GM23338 (cell line): ENCODE data around the gene RASGRF2. TPM values are rescaled to one million over a fixed set of nuclear protein-coding genes. Genes with fewer than 3 reads are reported as not detected.
A peak's percentile ranks its signal among the peaks of the same experiment; 100 is the strongest.

ENCODE experiments used
- ATAC-seq: fragments of 200-7000 bp; cut with Tn5 transposase; 3 replicates; pipeline ENCODE4 v1.9.1; 2020
- DNase-seq: peaks from one replicate; pipeline ENCODE4 v3.0.0-alpha.2; 2015; ENCODE audit warnings: low spot score
- H2AFZ ChIP-seq: fragments of 200-600 bp; sonication (generic); 2 replicates; pipeline ENCODE4 v1.8.0; 2016; ENCODE audit warnings: antibody characterized with exemption, mild to moderate bottlenecking, moderate library complexity
- H3F3A ChIP-seq: fragments of 200-600 bp; sonication (generic); replicated peaks from 2 replicates; pipeline ENCODE4 v1.8.0; 2017; ENCODE audit warnings: antibody characterized with exemption, mixed run types, low read depth
- H3K27ac ChIP-seq: fragments of 200-600 bp; sonication (generic); 2 replicates; pipeline ENCODE4 v1.6.1; 2016; ENCODE audit warnings: low read depth
- H3K27me3 ChIP-seq: fragments of 200-600 bp; sonication (generic); 2 replicates; pipeline ENCODE4 v1.8.0; 2016; ENCODE audit warnings: mild to moderate bottlenecking, mixed run types, moderate library complexity; ENCODE audit not compliant: insufficient read depth
- H3K36me3 ChIP-seq: fragments of 200-600 bp; sonication (generic); 2 replicates; pipeline ENCODE4 v1.8.0; 2016; ENCODE audit warnings: mild to moderate bottlenecking; ENCODE audit not compliant: insufficient read depth
- H3K4me1 ChIP-seq: fragments of 200-600 bp; sonication (generic); 2 replicates; pipeline ENCODE4 v1.8.0; 2016; ENCODE audit warnings: mild to moderate bottlenecking, moderate library complexity; ENCODE audit not compliant: insufficient read depth
- H3K4me2 ChIP-seq: fragments of 200-600 bp; sonication (generic); 2 replicates; pipeline ENCODE4 v1.7.1; 2017; ENCODE audit warnings: mixed run types
- H3K4me3 ChIP-seq: fragments of 200-600 bp; sonication (generic); 2 replicates; pipeline ENCODE4 v1.6.1; 2016; ENCODE audit warnings: mixed run types
- H3K79me2 ChIP-seq: fragments of 200-600 bp; sonication (generic); replicated peaks from 2 replicates; pipeline ENCODE4 v1.8.0; 2017; ENCODE audit warnings: mild to moderate bottlenecking; ENCODE audit not compliant: insufficient read depth
- H3K9me2 ChIP-seq: fragments of 200-600 bp; sonication (generic); 2 replicates; pipeline ENCODE4 v1.8.0; 2017; ENCODE audit not compliant: insufficient read depth
- H4K20me1 ChIP-seq: fragments of 200-600 bp; sonication (generic); replicated peaks from 2 replicates; pipeline ENCODE4 v1.8.0; 2017; ENCODE audit warnings: mild to moderate bottlenecking; ENCODE audit not compliant: insufficient read depth
- H3K27ac Mint-ChIP-seq: 2 replicates; pipeline ENCODE4 v1.8.0; 2020; ENCODE audit warnings: inconsistent platforms, mild to moderate bottlenecking, moderate library complexity, mixed read lengths
- H3K27me3 Mint-ChIP-seq: 3 replicates; pipeline ENCODE4 v1.8.0; 2022; ENCODE audit warnings: low read depth, mild to moderate bottlenecking, moderate library complexity, mixed read lengths, inconsistent platforms; ENCODE audit not compliant: insufficient read depth, poor library complexity
- H3K36me3 Mint-ChIP-seq: 3 replicates; pipeline ENCODE4 v1.8.0; 2021; ENCODE audit warnings: low read depth, mild to moderate bottlenecking, inconsistent platforms, moderate library complexity, mixed read lengths
- H3K4me1 Mint-ChIP-seq: 3 replicates; pipeline ENCODE4 v1.8.0; 2020; ENCODE audit warnings: mild to moderate bottlenecking, inconsistent platforms, mixed read lengths
- H3K4me3 Mint-ChIP-seq: 3 replicates; pipeline ENCODE4 v1.8.0; 2021; ENCODE audit warnings: moderate library complexity, mild to moderate bottlenecking, inconsistent platforms, mixed read lengths
- H3K9me3 Mint-ChIP-seq: 3 replicates; pipeline ENCODE4 v1.8.0; 2020; ENCODE audit warnings: moderate library complexity, mild to moderate bottlenecking, inconsistent platforms, mixed read lengths
- CREB1 ChIP-seq: fragments of 250-450 bp; sonication (Bioruptor Pico); IDR thresholded peaks from 2 replicates; pipeline ENCODE4 v1.5.0; 2020; ENCODE audit warnings: low read depth, mild to moderate bottlenecking, moderate library complexity
- EZH2phosphoT487 ChIP-seq: fragments of 200-600 bp; sonication (generic); IDR thresholded peaks from one replicate; pipeline ENCODE4 v1.8.1; 2018; ENCODE audit warnings: antibody characterized with exemption; ENCODE audit not compliant: unreplicated experiment
- JUNB ChIP-seq: IDR thresholded peaks from one replicate; pipeline ENCODE4 v1.6.1; 2016; ENCODE audit warnings: antibody characterized with exemption; ENCODE audit not compliant: unreplicated experiment
- NANOG ChIP-seq: IDR thresholded peaks from 2 replicates; pipeline ENCODE4 v1.6.1; 2016; ENCODE audit warnings: antibody characterized with exemption, borderline replicate concordance
- POLR2AphosphoS5 ChIP-seq: IDR thresholded peaks from 2 replicates; pipeline ENCODE4 v1.6.1; 2016; ENCODE audit warnings: antibody characterized with exemption, low read depth
- REST ChIP-seq: IDR thresholded peaks from one replicate; pipeline ENCODE4 v1.6.1; 2018; ENCODE audit warnings: antibody characterized with exemption; ENCODE audit not compliant: unreplicated experiment
- ZNF114 ChIP-seq: fragments of 250-450 bp; sonication (Bioruptor Pico); IDR thresholded peaks from 2 replicates; pipeline ENCODE4 v1.5.0; 2020; ENCODE audit warnings: mild to moderate bottlenecking, moderate library complexity
- ZNF331 ChIP-seq: fragments of 250-450 bp; sonication (Bioruptor Pico); IDR thresholded peaks from 2 replicates; pipeline ENCODE4 v1.5.0; 2020; ENCODE audit warnings: low read depth, mild to moderate bottlenecking, moderate library complexity
- polyA plus RNA-seq: library from polyadenylated mRNA; unstranded; fragments of >200 nt; fragmentation: Nextera tagmentation; extraction: Ambion mirVana; gene quantifications from 2 replicates; pipeline ENCODE4 v1.2.1, GENCODE V29; 2016
- total RNA-seq: library from RNA; depleted of rRNA; stranded (reverse); fragments of >200 nt; shearing (Covaris generic); gene quantifications from 2 replicates; pipeline ENCODE4 v1.2.3, GENCODE V29; 2014
- TF ChIP-seq, protein P1 (sequence below), 2 experiments: fragments of 200-600 bp in 1 of 2; sonication (generic) in 1 of 2; conservative IDR thresholded peaks; 2 replicates each; pipeline versions ENCODE4 v1.5.1 to v1.6.1; 2016 to 2017; ENCODE audit warnings: antibody characterized with exemption in 2 of 2, low read depth in 2 of 2, mild to moderate bottlenecking in 2 of 2, moderate library complexity in 1 of 2

The RASGRF2 gene
- total and polyA plus RNA-seq, 2 experiments from 2014 or later: 5.0 to 19.2 TPM

DNA sequence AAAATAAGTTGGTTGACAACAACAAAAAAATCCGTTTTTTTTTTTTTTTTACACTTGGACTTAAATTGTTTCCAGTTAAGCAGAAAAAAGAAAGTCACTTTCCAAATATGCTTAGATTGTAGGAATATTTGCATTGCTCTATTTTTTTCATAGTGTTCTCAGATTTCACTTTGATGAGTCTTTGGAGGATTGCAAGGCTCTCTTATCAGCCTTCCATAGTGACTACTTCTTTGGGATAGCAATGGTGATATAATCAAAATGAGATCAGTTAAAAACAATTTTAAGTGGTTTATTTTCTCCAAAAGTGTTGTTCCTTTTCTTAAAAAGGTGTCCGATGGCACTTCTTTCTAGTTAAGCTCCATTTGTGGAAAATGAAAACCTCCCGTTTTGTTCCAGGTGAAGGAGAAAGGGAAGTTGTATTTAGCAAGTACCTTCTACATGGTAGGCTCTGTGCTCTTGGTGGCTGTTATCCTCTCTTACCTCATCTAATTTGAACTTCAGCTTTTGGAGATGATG lies 3.9 kb downstream of the RASGRF2 start:
- Histone ChIP-seq H2AFZ (no peak overlapping the region), H3K4me1 (peaks cover 49% of the 10 kb centered on the region), H3K4me2 (peak overlapping the region; percentile 64), H3K27me3 (peaks cover 30% of the 10 kb centered on the region), H3K4me3 (peak overlapping the region; percentile 19; the same call in 1 of the 2 replicates), H3K36me3 (no peaks in the 10 kb centered on the region), H3K27ac (peak overlapping the region; percentile 8; the same call in 1 of the 2 replicates), H3K79me2 (peaks cover 66% of the 10 kb centered on the region), H3K9me2 (no peaks in the 10 kb centered on the region), H4K20me1 (no peaks in the 10 kb centered on the region), H3F3A (peaks cover 7% of the 10 kb centered on the region; the same call in 1 of the 2 replicates)
- DNase-seq (no peak), ATAC-seq (no peak)
- Mint-ChIP-seq H3K27me3 (peaks cover 24% of the 10 kb centered on the region), H3K27ac (no peak overlapping the region), H3K9me3 (peaks cover 5% of the 10 kb centered on the region; the same call in 1 of the 3 replicates), H3K36me3 (peaks cover 5% of the 10 kb centered on the region; the same call in 1 of the 3 replicates), H3K4me3 (no peak overlapping the region), H3K4me1 (peaks cover 45% of the 10 kb centered on the region)
- TF ChIP-seq NANOG: no peak
- TF ChIP-seq ZNF331 (CRISPR knock-in tag): no peak

DNA sequence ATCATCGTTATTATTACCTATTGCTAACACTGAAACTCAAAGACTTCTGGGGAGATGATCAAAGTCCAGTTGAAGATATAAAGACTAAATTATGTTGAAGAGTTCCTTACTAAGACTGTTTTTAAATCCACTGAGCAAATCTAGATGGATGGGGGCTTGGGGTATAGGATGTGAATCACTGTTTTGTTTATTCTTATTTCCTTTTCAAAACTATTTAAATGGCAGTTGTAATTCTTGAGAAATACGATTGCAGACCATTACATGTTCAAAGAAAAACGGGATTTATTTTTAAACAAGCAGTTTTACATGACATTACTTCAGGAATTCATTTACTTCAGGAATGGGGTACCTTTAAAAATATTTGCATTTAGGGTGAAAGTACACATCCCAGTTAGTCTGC lies 4.3 kb downstream of the RASGRF2 start:
- no peak overlapping the region for H2AFZ ChIP-seq
- peaks cover 28% of the 10 kb centered on the region for H3K27me3 ChIP-seq
- peaks cover 66% of the 10 kb centered on the region for H3K79me2 ChIP-seq
- no peak for DNase-seq
- H3K36me3 ChIP-seq: no peaks in the 10 kb centered on the region
- H3K4me1 ChIP-seq: peaks cover 47% of the 10 kb centered on the region
- no peaks in the 10 kb centered on the region for H3K9me2 ChIP-seq
- H3K4me3 Mint-ChIP-seq: no peak overlapping the region
- H4K20me1 ChIP-seq: no peaks in the 10 kb centered on the region
- peaks cover 4% of the 10 kb centered on the region; the same call in 1 of the 2 replicates for H3F3A ChIP-seq
- peak overlapping the region; percentile 8; the same call in 1 of the 2 replicates for H3K27ac ChIP-seq
- H3K9me3 Mint-ChIP-seq: peaks cover 3% of the 10 kb centered on the region; the same call in 1 of the 3 replicates
- no peak for TF ChIP-seq REST
- peak; percentile 19; the same call in 1 of the 2 replicates for TF ChIP-seq NANOG
- H3K4me1 Mint-ChIP-seq: peaks cover 40% of the 10 kb centered on the region
- H3K36me3 Mint-ChIP-seq: peaks cover 3% of the 10 kb centered on the region; the same call in 1 of the 3 replicates
- H3K4me2 ChIP-seq: peak overlapping the region; percentile 64
- no peak overlapping the region for H3K27ac Mint-ChIP-seq
- ATAC-seq: no peak
- peak overlapping the region; percentile 19 for H3K4me3 ChIP-seq
- H3K27me3 Mint-ChIP-seq: peaks cover 21% of the 10 kb centered on the region

- Mint-ChIP-seq H3K9me3 (no peaks in the 10 kb centered on the region), H3K36me3 (no peaks in the 10 kb centered on the region; the same call in 2 of the 3 replicates), H3K4me3 (no peak overlapping the region), H3K27ac (no peak overlapping the region), H3K4me1 (peaks cover 36% of the 10 kb centered on the region), H3K27me3 (peaks cover 17% of the 10 kb centered on the region)
- DNase-seq (no peak), ATAC-seq (no peak)
- Histone ChIP-seq H3K4me3 (peak overlapping the region; percentile 19), H3K9me2 (no peaks in the 10 kb centered on the region), H3K27me3 (peaks cover 24% of the 10 kb centered on the region), H3K4me1 (peaks cover 46% of the 10 kb centered on the region), H3K4me2 (peak overlapping the region; percentile 64), H3F3A (no peaks in the 10 kb centered on the region), H2AFZ (no peak overlapping the region), H3K36me3 (no peaks in the 10 kb centered on the region), H3K27ac (peak overlapping the region; percentile 8; the same call in 1 of the 2 replicates), H3K79me2 (peaks cover 66% of the 10 kb centered on the region), H4K20me1 (no peaks in the 10 kb centered on the region)
- TF ChIP-seq EZH2phosphoT487: no peak
- no peak for TF ChIP-seq REST
- TF ChIP-seq CREB1 (CRISPR knock-in tag): no peak
- TF ChIP-seq ZNF114 (CRISPR knock-in tag): no peak
- TF ChIP-seq, protein P1, sequence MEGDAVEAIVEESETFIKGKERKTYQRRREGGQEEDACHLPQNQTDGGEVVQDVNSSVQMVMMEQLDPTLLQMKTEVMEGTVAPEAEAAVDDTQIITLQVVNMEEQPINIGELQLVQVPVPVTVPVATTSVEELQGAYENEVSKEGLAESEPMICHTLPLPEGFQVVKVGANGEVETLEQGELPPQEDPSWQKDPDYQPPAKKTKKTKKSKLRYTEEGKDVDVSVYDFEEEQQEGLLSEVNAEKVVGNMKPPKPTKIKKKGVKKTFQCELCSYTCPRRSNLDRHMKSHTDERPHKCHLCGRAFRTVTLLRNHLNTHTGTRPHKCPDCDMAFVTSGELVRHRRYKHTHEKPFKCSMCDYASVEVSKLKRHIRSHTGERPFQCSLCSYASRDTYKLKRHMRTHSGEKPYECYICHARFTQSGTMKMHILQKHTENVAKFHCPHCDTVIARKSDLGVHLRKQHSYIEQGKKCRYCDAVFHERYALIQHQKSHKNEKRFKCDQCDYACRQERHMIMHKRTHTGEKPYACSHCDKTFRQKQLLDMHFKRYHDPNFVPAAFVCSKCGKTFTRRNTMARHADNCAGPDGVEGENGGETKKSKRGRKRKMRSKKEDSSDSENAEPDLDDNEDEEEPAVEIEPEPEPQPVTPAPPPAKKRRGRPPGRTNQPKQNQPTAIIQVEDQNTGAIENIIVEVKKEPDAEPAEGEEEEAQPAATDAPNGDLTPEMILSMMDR (conservative IDR thresholded peaks at IDR 0.05; ENCODE audit: low read depth in 2 of 2): no peak
- TF ChIP-seq POLR2AphosphoS5: no peak
- TF ChIP-seq ZNF331 (CRISPR knock-in tag): no peak
- TF ChIP-seq JUNB: no peak
Measured at GRCh38 chr5:80964919-80965318, 4.8 kb downstream of the RASGRF2 start.
